GM12865 (cell line): ENCODE data around the gene DDIAS.

Experiments
- DNase-seq: peaks from one replicate; pipeline ENCODE4 v3.0.0; 2010; ENCODE audit warnings: low read depth
- H3K4me3 ChIP-seq: 2 replicates; pipeline ENCODE4 v1.5.1; 2011; ENCODE audit warnings: mild to moderate bottlenecking, low read depth, low read length, control low read depth
- TF ChIP-seq, protein P1 (sequence below): IDR thresholded peaks from 2 replicates; pipeline ENCODE4 v1.5.1; 2011; ENCODE audit warnings: low read length, control low read depth, low read depth, inconsistent platforms; ENCODE audit not compliant: insufficient read depth; ENCODE audit errors: missing control alignments

The DDIAS gene

DNA sequence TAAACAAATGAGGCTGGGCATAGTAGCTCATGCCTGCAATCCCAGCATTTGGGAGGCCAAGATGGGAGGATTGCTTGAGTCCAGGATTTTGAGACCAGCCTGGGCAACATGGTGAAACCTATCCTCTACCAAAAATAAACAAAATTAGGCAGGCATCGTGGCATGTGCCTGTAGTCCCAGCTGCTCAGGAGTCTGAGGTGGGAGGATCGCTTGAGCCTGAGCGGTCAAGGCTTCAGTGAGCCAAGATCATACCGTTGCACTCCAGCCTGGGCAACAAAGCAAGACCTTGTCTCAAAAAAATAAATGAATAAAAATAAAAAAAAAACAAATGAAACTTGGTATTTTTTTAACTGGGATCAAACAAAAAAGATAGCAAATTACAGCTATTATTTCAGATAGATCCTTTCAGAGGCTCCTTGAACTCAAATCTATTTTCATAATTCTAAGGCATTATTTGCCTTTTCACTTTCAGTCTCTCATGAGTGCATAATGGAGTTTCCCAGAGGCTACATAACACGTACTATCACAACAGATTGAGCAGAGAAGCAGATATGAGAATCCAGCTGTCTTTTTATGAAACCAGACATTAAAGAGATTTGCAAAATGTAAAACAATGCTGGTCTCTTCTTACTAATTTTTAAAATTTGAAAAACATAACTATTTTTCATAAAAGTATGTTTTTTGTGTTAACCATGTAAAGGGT is 23.1 kb downstream of the DDIAS start:
- no peak overlapping the region for H3K4me3 ChIP-seq
- TF ChIP-seq, protein P1, sequence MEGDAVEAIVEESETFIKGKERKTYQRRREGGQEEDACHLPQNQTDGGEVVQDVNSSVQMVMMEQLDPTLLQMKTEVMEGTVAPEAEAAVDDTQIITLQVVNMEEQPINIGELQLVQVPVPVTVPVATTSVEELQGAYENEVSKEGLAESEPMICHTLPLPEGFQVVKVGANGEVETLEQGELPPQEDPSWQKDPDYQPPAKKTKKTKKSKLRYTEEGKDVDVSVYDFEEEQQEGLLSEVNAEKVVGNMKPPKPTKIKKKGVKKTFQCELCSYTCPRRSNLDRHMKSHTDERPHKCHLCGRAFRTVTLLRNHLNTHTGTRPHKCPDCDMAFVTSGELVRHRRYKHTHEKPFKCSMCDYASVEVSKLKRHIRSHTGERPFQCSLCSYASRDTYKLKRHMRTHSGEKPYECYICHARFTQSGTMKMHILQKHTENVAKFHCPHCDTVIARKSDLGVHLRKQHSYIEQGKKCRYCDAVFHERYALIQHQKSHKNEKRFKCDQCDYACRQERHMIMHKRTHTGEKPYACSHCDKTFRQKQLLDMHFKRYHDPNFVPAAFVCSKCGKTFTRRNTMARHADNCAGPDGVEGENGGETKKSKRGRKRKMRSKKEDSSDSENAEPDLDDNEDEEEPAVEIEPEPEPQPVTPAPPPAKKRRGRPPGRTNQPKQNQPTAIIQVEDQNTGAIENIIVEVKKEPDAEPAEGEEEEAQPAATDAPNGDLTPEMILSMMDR = no peak
- DNase-seq = peak; percentile 27

DNA sequence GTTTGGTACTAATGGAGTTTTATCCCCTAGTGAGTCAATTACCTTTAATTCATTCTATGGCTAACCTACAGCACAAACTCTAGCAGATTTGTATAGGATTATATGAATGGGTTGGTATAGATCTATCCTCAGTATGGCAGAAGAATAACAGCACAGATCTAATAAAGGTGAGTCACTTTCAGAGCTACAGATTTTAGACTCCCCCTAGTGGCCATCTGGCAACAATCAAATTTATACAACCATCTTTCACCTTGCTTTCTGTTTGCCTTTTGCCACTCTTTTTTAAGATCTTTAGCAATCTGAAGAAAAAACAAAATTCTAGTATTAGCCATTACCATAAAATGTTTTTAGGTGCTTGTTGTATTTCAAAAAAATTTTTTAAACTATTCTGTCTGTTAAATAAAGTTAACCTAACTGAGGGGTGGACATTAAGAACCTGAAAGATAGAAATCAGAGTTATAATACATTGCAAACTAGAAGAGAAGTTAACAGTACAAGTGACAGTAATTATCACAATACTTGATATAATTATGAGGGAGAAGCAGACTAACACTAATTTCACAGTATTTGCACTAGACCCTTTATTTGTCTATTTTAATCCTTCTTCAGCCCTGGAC is 25.8 kb downstream of the DDIAS start:
- no peak overlapping the region for H3K4me3 ChIP-seq
- TF ChIP-seq, protein P1 = peak; percentile 70
- DNase-seq = peak; percentile 74

DNA sequence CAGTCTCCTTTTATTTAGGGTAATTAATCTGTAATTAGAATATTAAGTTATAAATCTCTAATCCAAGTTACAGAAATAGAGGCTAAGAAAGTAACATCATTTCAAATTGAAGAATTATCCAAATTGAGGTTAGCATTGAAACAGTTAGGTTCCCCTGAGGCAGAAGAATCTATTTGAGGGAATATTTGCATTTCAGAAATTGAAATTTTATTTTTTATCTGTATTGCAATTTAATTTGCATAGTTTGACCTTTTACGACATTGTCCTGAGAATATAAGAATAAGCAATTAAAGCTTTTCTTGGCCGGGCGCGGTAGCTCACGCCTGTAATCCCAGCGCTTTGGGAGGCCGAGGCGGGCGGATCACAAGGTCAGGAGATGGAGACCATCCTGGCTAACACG is 27.6 kb downstream of the DDIAS start:
- DNase-seq = no peak
- TF ChIP-seq, protein P1 = no peak
- H3K4me3 ChIP-seq = no peak overlapping the region

DNA sequence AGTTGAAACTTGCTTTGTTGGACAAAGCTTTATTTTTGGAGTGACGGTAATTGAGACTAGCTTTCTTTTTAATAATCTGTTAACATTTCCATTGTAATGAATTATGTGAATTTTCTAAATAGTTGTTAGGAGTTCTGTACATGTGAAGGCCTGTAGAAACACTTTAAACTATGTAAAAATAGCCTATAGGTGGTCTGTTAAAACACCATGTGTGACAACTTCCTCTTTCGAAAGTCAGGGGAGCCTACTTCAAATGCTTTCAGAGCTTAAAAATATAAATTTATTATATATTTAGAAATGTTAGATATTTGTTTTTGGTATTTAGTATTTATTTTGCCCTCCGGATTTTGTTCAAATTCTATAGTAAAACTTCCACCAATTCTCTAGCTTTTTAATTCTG is 28.7 kb downstream of the DDIAS start:
- peak; percentile 30 for DNase-seq
- TF ChIP-seq, protein P1 = no peak
- H3K4me3 ChIP-seq = peak overlapping the region; percentile 15; the same call in 1 of the 2 replicates

DNA sequence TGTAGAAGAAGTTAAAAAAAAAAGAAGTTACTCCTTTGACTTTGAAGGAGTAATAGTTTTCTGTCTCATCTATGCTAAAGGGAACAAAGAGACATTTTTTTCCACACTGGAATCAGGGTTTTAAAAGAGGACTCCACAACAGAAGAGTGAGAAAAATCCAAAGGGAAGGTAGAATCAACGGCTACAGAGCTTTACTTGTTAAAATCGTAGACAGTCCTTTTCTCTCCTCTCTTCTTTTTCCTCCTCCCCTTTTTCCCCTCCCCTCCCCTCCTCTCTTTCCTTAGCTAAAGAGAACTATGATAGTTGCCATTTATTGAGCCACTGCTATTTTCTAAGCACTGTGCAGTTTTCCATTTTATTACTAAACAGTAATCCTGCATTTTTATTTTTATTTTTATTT is 29.2 kb downstream of the DDIAS start:
- no peak overlapping the region for H3K4me3 ChIP-seq
- TF ChIP-seq, protein P1 = no peak
- no peak for DNase-seq

DNA sequence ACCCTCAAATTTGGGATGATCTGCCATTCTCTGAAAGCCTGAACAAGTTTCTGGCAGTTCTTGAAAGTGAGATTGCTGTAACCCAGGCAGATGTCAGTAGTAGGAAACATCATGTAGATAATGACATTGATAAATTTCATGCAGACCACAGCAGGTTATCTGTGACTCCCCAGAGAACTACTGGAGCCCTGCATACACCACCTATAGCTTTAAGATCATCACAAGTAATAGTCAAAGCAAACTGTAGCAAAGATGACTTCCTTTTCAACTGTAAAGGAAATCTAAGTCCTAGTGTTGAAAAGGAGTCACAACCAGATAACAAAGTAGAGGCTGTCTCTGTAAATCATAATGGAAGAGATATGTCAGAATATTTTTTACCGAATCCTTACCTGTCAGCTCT is 31.0 kb downstream of the DDIAS start:
- no peak for DNase-seq
- TF ChIP-seq, protein P1 = no peak
- no peak overlapping the region for H3K4me3 ChIP-seq
